ENCODE measurements around the gene CFAP46.
A peak's percentile ranks its signal among the peaks of the same experiment; 100 is the strongest.

CFAP46 gene

GRCh38 chr10:132820056-132820455 is 122.3 kb downstream of the CFAP46 start:
- H3K4me2 ChIP-seq: no peak overlapping the region
- no peaks in the 10 kb centered on the region for H3K27me3 ChIP-seq
- no peak for TF ChIP-seq Cebpa-rat (IDR thresholded peaks at IDR 0.05)
- no peak overlapping the region for H3K9ac ChIP-seq
- no peaks in the 10 kb centered on the region for H3K36me3 ChIP-seq
- H3K4me3 ChIP-seq: no peak overlapping the region
- peaks cover 19% of the 10 kb centered on the region for H3K4me1 ChIP-seq
- H4K20me1 ChIP-seq: no peaks in the 10 kb centered on the region
- no peak overlapping the region for H3K27ac ChIP-seq
- peaks cover 47% of the 10 kb centered on the region for H3K9me3 ChIP-seq

- Histone ChIP-seq H3K27me3 (no peaks in the 10 kb centered on the region), H3K4me3 (no peak overlapping the region), H3K9ac (no peak overlapping the region), H3K4me2 (no peak overlapping the region), H3K4me1 (peaks cover 32% of the 10 kb centered on the region), H3K9me3 (peaks cover 39% of the 10 kb centered on the region), H4K20me1 (no peaks in the 10 kb centered on the region), H3K27ac (no peak overlapping the region), H3K36me3 (no peaks in the 10 kb centered on the region)
- no peak for TF ChIP-seq Cebpa-rat (IDR thresholded peaks at IDR 0.05)
Measured at GRCh38 chr10:132817701-132818211, 124.6 kb downstream of the CFAP46 start.

- H3K4me3 ChIP-seq: no peak overlapping the region
- H3K27ac ChIP-seq: no peak overlapping the region
- peaks cover 29% of the 10 kb centered on the region for H3K9me3 ChIP-seq
- TF ChIP-seq Cebpa-rat (IDR thresholded peaks at IDR 0.05): no peak
- no peak overlapping the region for H3K9ac ChIP-seq
- H3K4me1 ChIP-seq: peaks cover 32% of the 10 kb centered on the region
- no peaks in the 10 kb centered on the region for H4K20me1 ChIP-seq
- no peaks in the 10 kb centered on the region for H3K27me3 ChIP-seq
- H3K36me3 ChIP-seq: no peaks in the 10 kb centered on the region
- peak overlapping the region; percentile 47; the same call in 1 of the 2 replicates for H3K4me2 ChIP-seq
Measured at GRCh38 chr10:132816718-132817117, 125.7 kb downstream of the CFAP46 start.

GRCh38 chr10:132815168-132815857 is 127.1 kb downstream of the CFAP46 start:
- peak overlapping the region; percentile 47 for H3K4me2 ChIP-seq
- H4K20me1 ChIP-seq: no peaks in the 10 kb centered on the region
- H3K36me3 ChIP-seq: no peaks in the 10 kb centered on the region
- peaks cover 17% of the 10 kb centered on the region for H3K9me3 ChIP-seq
- H3K27me3 ChIP-seq: no peaks in the 10 kb centered on the region
- no peak overlapping the region for H3K9ac ChIP-seq
- H3K27ac ChIP-seq: no peak overlapping the region
- peaks cover 32% of the 10 kb centered on the region for H3K4me1 ChIP-seq
- no peak for TF ChIP-seq Cebpa-rat (IDR thresholded peaks at IDR 0.05)
- H3K4me3 ChIP-seq: no peak overlapping the region

GRCh38 chr10:132814469-132814856 is 127.9 kb downstream of the CFAP46 start:
- Histone ChIP-seq H4K20me1 (no peaks in the 10 kb centered on the region), H3K27ac (no peak overlapping the region), H3K4me2 (peak overlapping the region; percentile 47), H3K27me3 (no peaks in the 10 kb centered on the region), H3K4me1 (peaks cover 32% of the 10 kb centered on the region), H3K36me3 (no peaks in the 10 kb centered on the region), H3K9ac (no peak overlapping the region), H3K4me3 (no peak overlapping the region), H3K9me3 (peaks cover 8% of the 10 kb centered on the region)
- no peak for TF ChIP-seq Cebpa-rat (IDR thresholded peaks at IDR 0.05)

GRCh38 chr10:132813560-132814468 is 128.6 kb downstream of the CFAP46 start:
- Histone ChIP-seq H3K4me3 (no peak overlapping the region), H3K4me1 (peaks cover 32% of the 10 kb centered on the region), H3K9ac (no peak overlapping the region), H4K20me1 (no peaks in the 10 kb centered on the region), H3K36me3 (no peaks in the 10 kb centered on the region), H3K9me3 (peaks cover 5% of the 10 kb centered on the region), H3K27ac (no peak overlapping the region), H3K4me2 (peak overlapping the region; percentile 47), H3K27me3 (no peaks in the 10 kb centered on the region)
- TF ChIP-seq Cebpa-rat (IDR thresholded peaks at IDR 0.05): no peak

GRCh38 chr10:132813001-132813401 is 129.4 kb downstream of the CFAP46 start:
- peaks cover 4% of the 10 kb centered on the region for H3K9me3 ChIP-seq
- TF ChIP-seq Cebpa-rat (IDR thresholded peaks at IDR 0.05): no peak
- H3K4me1 ChIP-seq: peaks cover 32% of the 10 kb centered on the region
- H3K9ac ChIP-seq: no peak overlapping the region
- no peaks in the 10 kb centered on the region for H3K27me3 ChIP-seq
- H3K4me3 ChIP-seq: no peak overlapping the region
- no peaks in the 10 kb centered on the region for H3K36me3 ChIP-seq
- H4K20me1 ChIP-seq: no peaks in the 10 kb centered on the region
- H3K4me2 ChIP-seq: no peak overlapping the region
- no peak overlapping the region for H3K27ac ChIP-seq

- no peak overlapping the region for H3K4me3 ChIP-seq
- no peaks in the 10 kb centered on the region for H3K27me3 ChIP-seq
- TF ChIP-seq Cebpa-rat (IDR thresholded peaks at IDR 0.05): no peak
- H3K4me2 ChIP-seq: no peak overlapping the region
- no peaks in the 10 kb centered on the region for H3K36me3 ChIP-seq
- H3K4me1 ChIP-seq: peaks cover 32% of the 10 kb centered on the region
- H4K20me1 ChIP-seq: no peaks in the 10 kb centered on the region
- H3K9ac ChIP-seq: no peak overlapping the region
- H3K27ac ChIP-seq: no peak overlapping the region
- H3K9me3 ChIP-seq: no peaks in the 10 kb centered on the region; the same call in 1 of the 2 replicates
Measured at GRCh38 chr10:132812520-132812919, 129.8 kb downstream of the CFAP46 start.

- no peak for TF ChIP-seq Cebpa-rat (IDR thresholded peaks at IDR 0.05)
- Histone ChIP-seq H3K27me3 (no peaks in the 10 kb centered on the region), H3K4me1 (peaks cover 32% of the 10 kb centered on the region), H3K27ac (no peak overlapping the region), H3K4me3 (no peak overlapping the region), H3K9me3 (no peaks in the 10 kb centered on the region; the same call in 1 of the 2 replicates), H3K4me2 (no peak overlapping the region), H3K9ac (no peak overlapping the region), H3K36me3 (no peaks in the 10 kb centered on the region), H4K20me1 (no peaks in the 10 kb centered on the region)
Measured at GRCh38 chr10:132811891-132812481, 130.4 kb downstream of the CFAP46 start.
